HFF-Myc (cell line): Measurements from ENCODE around the gene ADGRL1.

Source experiments
- DNase-seq: peaks from one replicate; pipeline ENCODE4 v3.0.0-alpha.2; 2011; ENCODE audit warnings: low read depth; ENCODE audit errors: extremely low read depth
- H3K4me3 ChIP-seq: replicated peaks from 2 replicates; pipeline ENCODE4 v1.5.1; 2011; ENCODE audit warnings: low read depth, mild to moderate bottlenecking, control low read depth, low read length
- TF ChIP-seq, protein P1 (sequence below): IDR thresholded peaks from 2 replicates; pipeline ENCODE4 v1.5.1; 2012; ENCODE audit warnings: mild to moderate bottlenecking, low read depth, low read length, control low read depth; ENCODE audit errors: missing control alignments

Gene ADGRL1

DNA sequence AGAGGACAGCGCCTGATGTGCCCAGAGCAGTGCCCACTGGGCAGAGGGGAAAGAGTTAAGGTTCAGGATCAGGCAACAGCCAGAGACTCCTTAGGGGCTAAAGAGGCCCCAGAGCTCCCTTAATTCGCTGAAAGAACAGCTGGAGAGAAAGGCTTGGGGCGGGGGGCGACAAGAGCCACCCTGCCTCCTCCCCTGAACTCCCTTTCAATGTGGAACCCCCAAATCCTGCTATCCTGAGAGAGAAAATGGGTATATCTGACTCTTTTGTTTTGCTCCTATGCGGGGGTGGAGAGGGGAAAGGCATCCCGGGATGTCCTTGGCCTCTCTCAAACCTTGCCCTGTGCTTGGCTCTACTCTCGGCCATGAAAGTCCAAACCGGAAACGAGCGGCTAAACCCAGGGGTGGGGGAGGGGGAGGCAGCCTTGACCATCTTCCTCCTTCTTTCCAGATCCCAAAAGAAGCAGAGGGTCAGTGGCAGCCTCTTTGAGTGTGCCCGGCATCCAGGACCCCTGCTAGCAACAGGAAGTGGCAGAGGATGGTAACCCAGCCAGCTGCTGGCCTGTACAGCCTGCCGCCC, 93.1 kb downstream of the ADGRL1 start:
- no peak for DNase-seq
- no peak overlapping the region for H3K4me3 ChIP-seq
- TF ChIP-seq, protein P1, sequence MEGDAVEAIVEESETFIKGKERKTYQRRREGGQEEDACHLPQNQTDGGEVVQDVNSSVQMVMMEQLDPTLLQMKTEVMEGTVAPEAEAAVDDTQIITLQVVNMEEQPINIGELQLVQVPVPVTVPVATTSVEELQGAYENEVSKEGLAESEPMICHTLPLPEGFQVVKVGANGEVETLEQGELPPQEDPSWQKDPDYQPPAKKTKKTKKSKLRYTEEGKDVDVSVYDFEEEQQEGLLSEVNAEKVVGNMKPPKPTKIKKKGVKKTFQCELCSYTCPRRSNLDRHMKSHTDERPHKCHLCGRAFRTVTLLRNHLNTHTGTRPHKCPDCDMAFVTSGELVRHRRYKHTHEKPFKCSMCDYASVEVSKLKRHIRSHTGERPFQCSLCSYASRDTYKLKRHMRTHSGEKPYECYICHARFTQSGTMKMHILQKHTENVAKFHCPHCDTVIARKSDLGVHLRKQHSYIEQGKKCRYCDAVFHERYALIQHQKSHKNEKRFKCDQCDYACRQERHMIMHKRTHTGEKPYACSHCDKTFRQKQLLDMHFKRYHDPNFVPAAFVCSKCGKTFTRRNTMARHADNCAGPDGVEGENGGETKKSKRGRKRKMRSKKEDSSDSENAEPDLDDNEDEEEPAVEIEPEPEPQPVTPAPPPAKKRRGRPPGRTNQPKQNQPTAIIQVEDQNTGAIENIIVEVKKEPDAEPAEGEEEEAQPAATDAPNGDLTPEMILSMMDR: no peak

DNA sequence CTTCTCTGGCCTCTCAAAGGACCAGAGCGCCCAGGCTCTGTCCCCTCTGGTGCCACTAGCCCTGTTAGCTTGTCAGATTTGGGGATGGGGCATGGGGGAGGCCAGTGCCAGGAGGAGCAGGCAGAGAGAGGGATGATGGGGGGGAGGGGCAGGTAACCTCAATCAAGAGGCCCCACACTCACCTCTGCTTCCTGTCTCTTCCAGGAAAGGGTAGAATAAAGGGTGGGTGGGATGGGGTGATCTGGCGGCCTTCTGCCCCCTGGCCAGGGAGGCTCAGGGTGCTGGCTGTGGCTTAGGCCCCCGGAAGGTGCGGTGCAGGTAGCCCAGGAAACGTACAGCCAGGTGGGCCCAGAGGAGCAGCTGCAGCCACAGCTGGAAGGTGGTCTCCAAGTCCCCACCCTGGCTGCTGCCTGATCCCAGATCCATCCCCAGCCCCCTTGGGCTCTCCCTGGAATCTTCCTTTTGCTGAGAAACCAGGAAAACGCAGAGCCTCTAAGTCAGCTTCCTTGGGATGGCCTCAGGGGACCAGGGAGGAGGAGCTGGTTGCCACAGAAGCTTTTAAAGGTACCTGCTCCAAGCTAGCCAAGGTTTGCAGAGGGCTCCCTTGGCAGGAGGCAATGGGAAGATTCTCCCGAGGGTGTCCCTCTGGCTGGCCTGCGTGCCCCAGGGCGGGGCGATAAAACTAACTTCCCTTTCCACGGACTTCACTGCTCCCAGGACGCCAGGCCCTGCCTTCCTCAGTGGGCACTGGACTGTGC, 93.7 kb downstream of the ADGRL1 start:
- TF ChIP-seq, protein P1: no peak
- no peak overlapping the region for H3K4me3 ChIP-seq
- DNase-seq: no peak

DNA sequence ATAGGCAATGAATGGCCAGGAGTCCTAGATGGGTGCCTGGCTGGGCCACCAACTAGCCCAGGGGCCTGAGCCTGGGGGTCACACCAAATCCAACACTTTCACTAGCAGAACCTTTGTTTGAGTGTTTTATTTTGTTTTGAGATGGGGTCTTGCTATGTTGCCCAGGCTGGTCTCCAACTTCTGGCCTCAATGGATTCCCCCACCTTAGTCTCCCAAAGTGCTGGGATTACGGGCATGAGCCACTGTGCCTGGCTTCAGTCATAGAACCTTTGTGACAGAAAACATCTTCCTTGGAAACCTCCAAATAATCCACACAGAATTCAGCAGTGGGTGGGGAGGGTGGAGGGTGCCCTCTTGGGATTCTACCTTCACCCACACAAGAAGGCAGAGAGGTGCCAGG, 94.5 kb downstream of the ADGRL1 start:
- TF ChIP-seq, protein P1: no peak
- H3K4me3 ChIP-seq: no peak overlapping the region
- no peak for DNase-seq

DNA sequence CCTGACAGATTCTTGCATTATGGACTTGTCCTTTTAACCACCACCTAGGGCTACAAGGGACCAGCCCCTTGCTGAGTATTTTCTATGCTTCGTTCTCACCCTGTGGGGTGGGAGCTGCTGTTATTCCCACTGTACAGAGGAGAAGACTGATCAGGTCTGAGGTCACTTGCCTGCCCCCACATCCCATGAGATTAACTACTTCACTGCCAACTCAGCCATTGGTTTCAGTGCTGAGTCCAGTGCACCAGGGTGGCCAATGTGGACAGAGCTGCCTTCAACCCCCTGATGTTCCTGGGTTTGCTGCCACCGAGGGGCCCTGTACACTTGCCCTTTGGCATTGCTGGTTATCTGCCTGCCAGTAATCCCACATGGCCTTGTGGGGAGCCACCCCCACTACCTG, 95.3 kb downstream of the ADGRL1 start:
- no peak overlapping the region for H3K4me3 ChIP-seq
- DNase-seq: no peak
- TF ChIP-seq, protein P1: no peak

DNA sequence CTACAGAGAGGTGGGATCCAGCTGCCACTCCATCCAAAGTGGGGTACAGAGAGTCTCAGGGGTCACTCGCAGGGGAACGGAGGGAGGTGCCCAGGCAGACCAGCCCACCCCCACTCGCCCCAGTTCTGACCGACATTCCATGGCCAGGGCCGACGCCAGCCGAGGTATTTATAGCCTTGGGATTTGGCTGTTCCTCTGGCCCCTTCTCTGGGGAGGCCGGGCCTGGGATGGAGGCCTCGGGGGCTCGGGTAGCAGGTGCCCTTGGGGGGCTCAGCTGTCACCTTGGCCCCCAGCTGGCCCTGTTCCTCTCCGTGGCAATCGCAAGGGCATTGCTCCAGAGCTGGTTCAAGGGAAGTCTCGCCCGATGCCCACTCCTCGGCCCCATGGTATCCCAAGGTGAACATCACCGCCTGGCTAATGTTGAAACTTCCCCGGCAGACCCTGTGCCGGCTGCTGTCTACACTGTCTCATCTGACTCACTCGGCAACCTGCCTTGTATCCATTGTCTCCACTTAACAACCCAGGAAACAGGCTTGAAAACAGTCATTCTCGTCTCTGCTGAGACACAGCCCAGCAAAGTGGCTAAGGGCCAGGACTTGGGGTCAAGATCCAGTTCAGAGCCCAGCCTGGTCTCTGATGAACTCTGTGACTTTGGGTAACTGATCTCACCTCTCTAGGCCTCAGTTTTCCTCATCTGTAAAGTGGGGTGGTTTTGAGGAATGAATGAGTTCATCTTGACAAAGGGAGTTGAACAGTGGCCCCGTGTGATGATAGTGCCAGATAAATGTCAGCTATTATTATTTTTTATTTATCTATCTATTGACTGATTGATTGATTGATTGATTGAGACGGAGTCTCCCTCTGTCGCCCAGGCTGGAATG, 98.1 kb downstream of the ADGRL1 start:
- DNase-seq: no peak
- TF ChIP-seq, protein P1: no peak
- no peak overlapping the region for H3K4me3 ChIP-seq

DNA sequence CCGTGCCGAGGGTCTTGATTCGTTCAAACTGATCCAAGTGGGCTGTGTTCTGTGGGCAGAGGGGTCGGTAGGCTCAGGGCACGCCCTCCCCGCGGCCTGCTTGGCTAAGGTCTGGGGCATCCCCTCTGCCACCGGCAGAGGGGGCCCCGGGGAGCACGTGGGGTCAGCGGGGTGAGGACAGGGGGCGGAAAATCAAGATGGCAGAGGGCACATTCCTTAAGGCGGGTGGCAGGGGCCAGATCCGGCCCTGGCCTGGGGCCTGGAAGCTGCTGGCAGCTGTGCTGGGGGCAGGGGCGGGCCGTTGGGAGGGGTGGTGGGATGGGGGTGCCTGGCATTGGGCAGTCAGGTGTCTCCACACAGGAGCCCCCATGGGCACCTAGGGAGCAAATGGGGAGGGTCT, 99.1 kb downstream of the ADGRL1 start:
- DNase-seq: no peak
- no peak overlapping the region for H3K4me3 ChIP-seq
- TF ChIP-seq, protein P1: no peak
